GM18498 (cell line): ENCODE measurements around the gene C6orf141.
"Not testable (repeated sequence)": the region's sequence is repeated elsewhere in the genome, so short reads cannot be mapped to it uniquely, and the experiment has no call there.

Source experiments
- ATAC-seq: cut with Tn5 transposase; IDR thresholded peaks from one replicate; pipeline ENCODE4 v1.9.1; 2021; ENCODE audit warnings: mild to moderate bottlenecking, moderate library complexity; ENCODE audit not compliant: unreplicated experiment

C6orf141 gene

DNA sequence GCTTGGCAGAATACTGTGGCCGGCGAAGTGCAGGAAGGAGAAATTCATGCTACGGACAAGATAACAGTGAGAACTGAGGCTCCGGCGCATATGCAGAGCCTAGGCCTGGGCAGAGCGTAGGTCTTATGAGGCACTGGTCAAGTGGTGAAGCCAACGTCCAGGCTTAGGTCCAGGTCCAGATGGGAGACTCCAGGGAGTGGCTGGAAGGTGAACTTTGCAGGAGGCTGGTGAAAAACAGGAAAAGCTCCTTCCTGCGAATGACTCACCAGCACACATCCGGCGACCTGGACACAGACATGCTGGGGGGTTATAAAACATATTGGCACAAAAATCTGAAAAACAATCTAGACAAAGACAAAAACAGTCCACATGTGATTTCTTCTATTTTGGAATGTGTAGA, 15.4 kb downstream of the C6orf141 start:
- no peak for ATAC-seq

- no peak for ATAC-seq
These were observed 20.1 kb downstream of the C6orf141 start for GRCh38 chr6:49570474-49571079.

GRCh38 chr6:49576618-49577017, 26.1 kb downstream of the C6orf141 start:
- no peak for ATAC-seq

DNA sequence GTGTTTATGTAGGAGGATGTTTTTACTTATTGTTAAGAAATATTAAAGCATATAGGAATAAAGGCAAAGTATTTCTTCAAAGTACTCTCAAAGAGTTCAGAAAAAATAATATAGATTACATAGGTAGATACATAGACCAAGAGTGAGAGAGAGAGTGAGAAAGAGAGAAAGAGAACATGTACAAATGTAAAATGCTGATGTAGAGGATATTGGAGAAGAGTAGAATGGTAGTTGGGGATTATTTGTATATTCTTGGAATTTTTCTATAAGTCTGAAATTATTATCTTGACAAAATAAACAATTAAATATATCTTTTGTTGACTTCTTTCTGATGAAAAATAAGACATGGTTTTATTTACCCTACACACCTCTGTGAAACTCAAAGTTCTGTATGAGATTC, 29.2 kb downstream of the C6orf141 start:
- ATAC-seq, result no peak

GRCh38 chr6:49582529-49582928, 32.1 kb downstream of the C6orf141 start:
- no peak for ATAC-seq

GRCh38 chr6:49587262-49587661, 36.8 kb downstream of the C6orf141 start:
- ATAC-seq, result not testable (repeated sequence)
